WTC11 (cell line): Measurements from ENCODE around the gene KCNC2.

Experiments
- ATF3 ChIP-seq: sonication (generic); formaldehyde crosslinking; conservative IDR thresholded peaks from 2 replicates; pipeline ENCODE4 v1.8.1; 2022; ENCODE audit warnings: mild to moderate bottlenecking, missing genetic modification reagents
- CREM ChIP-seq: sonication (generic); formaldehyde crosslinking; IDR thresholded peaks from 2 replicates; pipeline ENCODE4 v1.8.1; 2022; ENCODE audit warnings: mild to moderate bottlenecking, missing genetic modification reagents, moderate library complexity
- CTCF ChIP-seq: fragments of 200-600 bp; IDR thresholded peaks from 2 replicates; pipeline ENCODE4 v1.8.0; 2022; ENCODE audit warnings: antibody characterized with exemption
- E2F4 ChIP-seq: sonication (generic); formaldehyde crosslinking; IDR thresholded peaks from 2 replicates; pipeline ENCODE4 v1.8.1; 2022; ENCODE audit warnings: low read depth, mild to moderate bottlenecking, moderate library complexity, missing genetic modification reagents, borderline replicate concordance
- ELF4 ChIP-seq: sonication (generic); formaldehyde crosslinking; IDR thresholded peaks from 2 replicates; pipeline ENCODE4 v1.8.1; 2022; ENCODE audit warnings: low read depth, mild to moderate bottlenecking, moderate library complexity, missing genetic modification reagents
- FOXJ3 ChIP-seq: sonication (generic); formaldehyde crosslinking; IDR thresholded peaks from 2 replicates; pipeline ENCODE4 v1.9.0; 2021; ENCODE audit warnings: missing genetic modification reagents, mild to moderate bottlenecking, borderline replicate concordance
- GABPB1 ChIP-seq: sonication (generic); formaldehyde crosslinking; IDR thresholded peaks from 2 replicates; pipeline ENCODE4 v1.8.1; 2023; ENCODE audit warnings: mild to moderate bottlenecking, missing genetic modification reagents
- MAX ChIP-seq: sonication (generic); formaldehyde crosslinking; IDR thresholded peaks from 2 replicates; pipeline ENCODE4 v1.8.0; 2022; ENCODE audit warnings: mild to moderate bottlenecking, missing genetic modification reagents
- SP1 ChIP-seq: sonication (generic); formaldehyde crosslinking; conservative IDR thresholded peaks from 2 replicates; pipeline ENCODE4 v1.8.1; 2022; ENCODE audit warnings: missing genetic modification reagents
- TCF7 ChIP-seq: sonication (generic); formaldehyde crosslinking; IDR thresholded peaks from 2 replicates; pipeline ENCODE4 v1.8.0; 2022; ENCODE audit warnings: mild to moderate bottlenecking, low read depth, missing genetic modification reagents, moderate library complexity
- USF2 ChIP-seq: sonication (generic); formaldehyde crosslinking; IDR thresholded peaks from 2 replicates; pipeline ENCODE4 v1.8.1; 2023; ENCODE audit warnings: mild to moderate bottlenecking, missing genetic modification reagents, moderate library complexity
- ZNF317 ChIP-seq: sonication (generic); formaldehyde crosslinking; IDR thresholded peaks from 2 replicates; pipeline ENCODE4 v1.8.1; 2023; ENCODE audit warnings: low read depth, mild to moderate bottlenecking, moderate library complexity, missing genetic modification reagents, borderline replicate concordance
- ZNF512 ChIP-seq: sonication (generic); formaldehyde crosslinking; IDR thresholded peaks from 2 replicates; pipeline ENCODE4 v1.8.1; 2022; ENCODE audit warnings: missing genetic modification reagents, borderline replicate concordance

- TF ChIP-seq ELF4 (CRISPR knock-in tag) (no peak), E2F4 (no peak), USF2 (CRISPR knock-in tag) (no peak), GABPB1 (CRISPR knock-in tag) (no peak), FOXJ3 (no peak), CREM (CRISPR knock-in tag) (no peak), ZNF512 (CRISPR knock-in tag) (no peak), CTCF (no peak), MAX (CRISPR knock-in tag) (no peak), TCF7 (CRISPR knock-in tag) (no peak), SP1 (CRISPR knock-in tag) (no peak), ZNF317 (CRISPR knock-in tag) (no peak), ATF3 (CRISPR knock-in tag) (no peak)
Observed at GRCh38 chr12:75048767-75049166, 160.9 kb downstream of the KCNC2 start.
